ENCODE data around the gene DPH6.

GRCh38 chr15:35540885-35541284 lies 5.1 kb downstream of the DPH6 start:
- TF ChIP-seq POLR2A (IDR thresholded peaks at IDR 0.05; ENCODE audit: low read depth, low read length), result no peak
- no peak for TF ChIP-seq TAF1 (IDR thresholded peaks at IDR 0.05; ENCODE audit: borderline replicate concordance, low read depth, low read length)
- no peak for TF ChIP-seq POLR2AphosphoS5 (IDR thresholded peaks at IDR 0.05; ENCODE audit: low read depth, low read length)

All from GM12892 (cell line).